GM12874 (cell line): ENCODE results near the gene XAB2.

Source experiments
- TF ChIP-seq, protein P1 (sequence below): IDR thresholded peaks from 2 replicates; pipeline ENCODE4 v1.5.1; 2011; ENCODE audit warnings: low read depth, mild to moderate bottlenecking, control low read depth, low read length, moderate library complexity; ENCODE audit not compliant: insufficient read depth

The XAB2 gene

GRCh38 chr19:7636317-7636690 lies 7.0 kb upstream of the XAB2 start:
- TF ChIP-seq, protein P1, sequence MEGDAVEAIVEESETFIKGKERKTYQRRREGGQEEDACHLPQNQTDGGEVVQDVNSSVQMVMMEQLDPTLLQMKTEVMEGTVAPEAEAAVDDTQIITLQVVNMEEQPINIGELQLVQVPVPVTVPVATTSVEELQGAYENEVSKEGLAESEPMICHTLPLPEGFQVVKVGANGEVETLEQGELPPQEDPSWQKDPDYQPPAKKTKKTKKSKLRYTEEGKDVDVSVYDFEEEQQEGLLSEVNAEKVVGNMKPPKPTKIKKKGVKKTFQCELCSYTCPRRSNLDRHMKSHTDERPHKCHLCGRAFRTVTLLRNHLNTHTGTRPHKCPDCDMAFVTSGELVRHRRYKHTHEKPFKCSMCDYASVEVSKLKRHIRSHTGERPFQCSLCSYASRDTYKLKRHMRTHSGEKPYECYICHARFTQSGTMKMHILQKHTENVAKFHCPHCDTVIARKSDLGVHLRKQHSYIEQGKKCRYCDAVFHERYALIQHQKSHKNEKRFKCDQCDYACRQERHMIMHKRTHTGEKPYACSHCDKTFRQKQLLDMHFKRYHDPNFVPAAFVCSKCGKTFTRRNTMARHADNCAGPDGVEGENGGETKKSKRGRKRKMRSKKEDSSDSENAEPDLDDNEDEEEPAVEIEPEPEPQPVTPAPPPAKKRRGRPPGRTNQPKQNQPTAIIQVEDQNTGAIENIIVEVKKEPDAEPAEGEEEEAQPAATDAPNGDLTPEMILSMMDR: no peak

DNA sequence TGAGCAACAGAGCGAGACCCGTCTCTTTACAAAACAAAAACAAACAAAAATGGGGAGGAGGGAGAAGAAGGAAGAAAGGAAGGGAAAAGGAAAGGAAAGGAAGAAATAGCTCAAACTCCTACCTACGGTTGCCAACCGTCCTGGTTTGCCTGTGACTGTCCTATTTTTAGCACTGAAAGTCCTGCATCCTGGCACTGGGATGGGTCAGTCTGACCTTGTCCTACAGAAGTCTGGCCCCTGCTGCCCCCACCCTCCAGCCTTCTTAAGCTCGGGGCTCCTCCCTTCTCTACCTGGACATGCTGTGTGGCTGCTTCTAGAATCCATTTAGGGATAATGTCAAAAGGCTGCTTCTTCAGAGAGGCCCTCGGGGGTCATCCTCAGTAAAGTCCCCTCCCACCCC lies 6.3 kb upstream of the XAB2 start:
- TF ChIP-seq, protein P1: no peak

- TF ChIP-seq, protein P1: no peak
Measured at GRCh38 chr19:7633698-7634097, 4.4 kb upstream of the XAB2 start, which contains the start of gene PCP2. PCP2 (minus strand) TSS chr19:7633719; CDS start chr19:7633457, 262 bp downstream.

GRCh38 chr19:7632340-7633203 lies 3.2 kb upstream of the XAB2 start:
- TF ChIP-seq, protein P1: no peak

- TF ChIP-seq, protein P1: no peak
Measured at GRCh38 chr19:7631577-7631976, 2.2 kb upstream of the XAB2 start.

DNA sequence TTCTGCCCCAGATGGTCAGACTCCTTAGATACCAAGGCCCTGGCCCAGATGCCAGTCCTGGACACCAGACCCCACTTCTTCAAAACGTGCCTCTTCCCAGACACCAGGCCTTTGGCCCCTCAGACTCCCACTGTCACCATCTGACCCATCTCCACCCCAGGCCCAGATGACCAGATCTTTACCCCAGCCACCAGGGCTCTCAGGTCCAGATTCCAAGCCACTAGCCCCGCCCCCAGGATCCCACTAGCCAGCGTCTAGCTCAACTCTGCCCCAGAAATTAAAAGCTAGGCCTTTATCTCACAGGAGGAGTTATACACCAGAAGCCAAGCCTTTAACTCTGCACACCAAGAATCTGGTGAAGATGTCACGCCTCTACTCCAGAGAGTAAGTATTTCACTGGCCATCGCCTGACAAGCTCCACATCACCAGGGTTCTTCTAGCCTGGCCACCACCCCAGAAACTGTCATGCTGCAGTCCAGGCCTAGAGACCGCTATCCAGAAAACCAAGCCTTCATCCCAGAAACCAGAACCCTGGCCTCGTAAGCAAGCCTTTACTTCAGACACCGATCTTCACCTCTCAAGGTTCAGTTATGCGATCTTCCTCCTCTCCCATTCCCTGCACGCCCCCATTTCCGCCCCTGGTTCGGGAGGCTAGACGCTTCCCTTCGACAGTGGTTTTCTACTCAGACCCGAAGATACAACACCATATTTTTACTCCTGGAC lies 595 bp downstream of the XAB2 start:
- TF ChIP-seq, protein P1: no peak

DNA sequence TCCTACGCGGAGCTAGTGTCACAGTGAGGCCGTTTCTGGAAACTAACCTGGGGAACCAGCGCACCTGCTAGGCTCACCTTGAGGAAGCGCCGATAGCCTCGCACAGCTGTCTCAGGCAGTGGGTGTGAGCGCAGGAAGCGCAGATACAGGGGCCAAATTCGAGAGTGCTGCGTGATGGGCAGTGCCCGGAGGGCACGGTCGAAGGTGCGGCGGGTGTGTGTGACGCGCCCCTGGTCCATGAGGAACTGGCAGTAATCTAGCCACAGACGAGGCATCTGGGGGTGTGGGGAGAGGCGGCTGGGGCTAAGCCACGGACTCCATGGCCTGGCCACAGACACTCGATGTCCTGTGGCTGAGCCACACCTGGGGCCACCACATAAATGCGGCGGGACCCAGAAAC lies 2.2 kb downstream of the XAB2 start:
- TF ChIP-seq, protein P1: no peak
